Mesendoderm (in vitro differentiated cells): ENCODE results near the gene JAM3.

Experiments used
- DNase-seq: peaks from one replicate; pipeline ENCODE4 v3.0.0; 2013
- H2AK5ac ChIP-seq: 2 replicates; pipeline ENCODE4 v1.6.1; 2013; ENCODE audit warnings: low read length, inconsistent platforms
- H2BK120ac ChIP-seq: 2 replicates; pipeline ENCODE4 v1.6.1; 2013; ENCODE audit warnings: low read depth, mild to moderate bottlenecking, low read length, moderate library complexity, mixed read lengths
- H2BK15ac ChIP-seq: replicated peaks from 2 replicates; pipeline ENCODE4 v1.6.1; 2013; ENCODE audit warnings: low read depth, mild to moderate bottlenecking, moderate library complexity
- H2BK5ac ChIP-seq: 2 replicates; pipeline ENCODE4 v1.6.1; 2013; ENCODE audit warnings: low read length, inconsistent platforms
- H3K18ac ChIP-seq: 2 replicates; pipeline ENCODE4 v1.6.1; 2013; ENCODE audit warnings: mild to moderate bottlenecking, low read length, mixed read lengths
- H3K23ac ChIP-seq: one replicate; pipeline ENCODE4 v1.6.1; 2013; ENCODE audit warnings: low read length
- H3K27ac ChIP-seq: 2 replicates; pipeline ENCODE4 v1.5.1; 2013; ENCODE audit warnings: low read depth, mild to moderate bottlenecking, inconsistent platforms, low read length, moderate library complexity
- H3K27me3 ChIP-seq: 2 replicates; pipeline ENCODE4 v1.6.1; 2013; ENCODE audit warnings: low read length, control low read depth, mild to moderate bottlenecking, inconsistent platforms; ENCODE audit not compliant: insufficient read depth, poor library complexity
- H3K36me3 ChIP-seq: 2 replicates; pipeline ENCODE4 v1.6.1; 2013; ENCODE audit warnings: low read length, inconsistent platforms; ENCODE audit not compliant: control insufficient read depth, insufficient read depth
- H3K4ac ChIP-seq: one replicate; pipeline ENCODE4 v1.6.1; 2013; ENCODE audit warnings: low read depth, mild to moderate bottlenecking, low read length, moderate library complexity
- H3K4me1 ChIP-seq: 2 replicates; pipeline ENCODE4 v1.6.1; 2013; ENCODE audit warnings: low read depth, low read length, inconsistent platforms; ENCODE audit not compliant: control insufficient read depth
- H3K4me2 ChIP-seq: 2 replicates; pipeline ENCODE4 v1.6.1; 2013; ENCODE audit warnings: low read length
- H3K4me3 ChIP-seq: 2 replicates; pipeline ENCODE4 v1.5.1; 2013; ENCODE audit warnings: mild to moderate bottlenecking, low read length
- H3K56ac ChIP-seq: one replicate; pipeline ENCODE4 v1.6.1; 2013; ENCODE audit warnings: low read length
- H3K79me1 ChIP-seq: 2 replicates; pipeline ENCODE4 v1.6.1; 2013; ENCODE audit warnings: low read length, inconsistent platforms
- H3K79me2 ChIP-seq: 2 replicates; pipeline ENCODE4 v1.6.1; 2013; ENCODE audit warnings: mild to moderate bottlenecking, low read length; ENCODE audit not compliant: control insufficient read depth, insufficient read depth
- H3K9ac ChIP-seq: 2 replicates; pipeline ENCODE4 v1.6.1; 2013; ENCODE audit warnings: low read length, inconsistent platforms
- H4K5ac ChIP-seq: one replicate; pipeline ENCODE4 v1.6.1; 2013; ENCODE audit warnings: low read length
- H4K8ac ChIP-seq: one replicate; pipeline ENCODE4 v1.6.1; 2013; ENCODE audit warnings: low read depth, mild to moderate bottlenecking, control low read depth, low read length, moderate library complexity
- WGBS: extraction: QIAGEN DNeasy Blood & Tissue Kit; methylation state at CpG from one replicate; pipeline ENCODE4 v1.1.7; 2013; ENCODE audit warnings: low lambda C conversion rate, missing lambda C conversion rate; ENCODE audit not compliant: insufficient coverage; ENCODE audit errors: extremely low coverage; 5-methylcytosine and 5-hydroxymethylcytosine counted together

JAM3 gene

GRCh38 chr11:134069426-134070341 lies 812 bp downstream of the JAM3 start:
- peak; percentile 64 for DNase-seq
- peak overlapping the region; percentile 74 for H3K4me2 ChIP-seq
- no peak overlapping the region for H2BK120ac ChIP-seq
- no peaks in the 10 kb centered on the region for H3K4me1 ChIP-seq
- no CpG with 5 or more reads among the region's 41 CpGs for WGBS
- H3K4ac ChIP-seq: no peak overlapping the region
- no peak overlapping the region for H2BK15ac ChIP-seq
- no peak overlapping the region for H2AK5ac ChIP-seq
- peak overlapping the region; percentile 96 for H3K4me3 ChIP-seq
- no peak overlapping the region for H3K23ac ChIP-seq
- no peaks in the 10 kb centered on the region for H3K36me3 ChIP-seq
- no peak overlapping the region for H3K27ac ChIP-seq
- no peak overlapping the region for H2BK5ac ChIP-seq
- peak overlapping the region; percentile 16 for H3K18ac ChIP-seq
- no peaks in the 10 kb centered on the region for H3K27me3 ChIP-seq
- no peak overlapping the region for H4K8ac ChIP-seq
- peaks cover 2% of the 10 kb centered on the region for H3K79me1 ChIP-seq
- H3K79me2 ChIP-seq: peaks cover 1% of the 10 kb centered on the region
- H3K9ac ChIP-seq: peak overlapping the region; percentile 90
- H3K56ac ChIP-seq: peak overlapping the region; percentile 98
- no peak overlapping the region for H4K5ac ChIP-seq

GRCh38 chr11:134070342-134070845 lies 1.5 kb downstream of the JAM3 start:
- Histone ChIP-seq H3K4me3 (no peak overlapping the region), H3K27ac (no peak overlapping the region), H3K27me3 (no peaks in the 10 kb centered on the region), H2BK5ac (no peak overlapping the region), H3K18ac (no peak overlapping the region), H3K56ac (no peak overlapping the region), H3K23ac (no peak overlapping the region), H4K5ac (no peak overlapping the region), H2BK15ac (no peak overlapping the region), H3K4me2 (no peak overlapping the region), H3K79me1 (peaks cover 5% of the 10 kb centered on the region), H3K4ac (no peak overlapping the region), H3K9ac (no peak overlapping the region), H3K36me3 (no peaks in the 10 kb centered on the region), H3K79me2 (peaks cover 1% of the 10 kb centered on the region), H3K4me1 (no peaks in the 10 kb centered on the region), H2AK5ac (no peak overlapping the region), H2BK120ac (no peak overlapping the region), H4K8ac (no peak overlapping the region)
- no CpG with 5 or more reads among the region's 6 CpGs for WGBS
- DNase-seq: no peak

GRCh38 chr11:134071306-134071705 lies 2.4 kb downstream of the JAM3 start:
- no peak overlapping the region for H4K5ac ChIP-seq
- H3K4me1 ChIP-seq: no peaks in the 10 kb centered on the region
- H3K4me3 ChIP-seq: no peak overlapping the region
- no peak overlapping the region for H2BK5ac ChIP-seq
- no peak overlapping the region for H4K8ac ChIP-seq
- no peak overlapping the region for H2BK120ac ChIP-seq
- H2BK15ac ChIP-seq: no peak overlapping the region
- WGBS: no CpG with 5 or more reads among the region's 3 CpGs
- no peak overlapping the region for H3K27ac ChIP-seq
- H3K56ac ChIP-seq: no peak overlapping the region
- no peak overlapping the region for H3K4me2 ChIP-seq
- H3K79me2 ChIP-seq: peaks cover 1% of the 10 kb centered on the region
- no peaks in the 10 kb centered on the region for H3K36me3 ChIP-seq
- peaks cover 5% of the 10 kb centered on the region for H3K79me1 ChIP-seq
- no peak overlapping the region for H3K9ac ChIP-seq
- no peak overlapping the region for H3K4ac ChIP-seq
- no peak for DNase-seq
- H3K18ac ChIP-seq: no peak overlapping the region
- no peak overlapping the region for H3K23ac ChIP-seq
- no peak overlapping the region for H2AK5ac ChIP-seq
- H3K27me3 ChIP-seq: no peaks in the 10 kb centered on the region

DNA sequence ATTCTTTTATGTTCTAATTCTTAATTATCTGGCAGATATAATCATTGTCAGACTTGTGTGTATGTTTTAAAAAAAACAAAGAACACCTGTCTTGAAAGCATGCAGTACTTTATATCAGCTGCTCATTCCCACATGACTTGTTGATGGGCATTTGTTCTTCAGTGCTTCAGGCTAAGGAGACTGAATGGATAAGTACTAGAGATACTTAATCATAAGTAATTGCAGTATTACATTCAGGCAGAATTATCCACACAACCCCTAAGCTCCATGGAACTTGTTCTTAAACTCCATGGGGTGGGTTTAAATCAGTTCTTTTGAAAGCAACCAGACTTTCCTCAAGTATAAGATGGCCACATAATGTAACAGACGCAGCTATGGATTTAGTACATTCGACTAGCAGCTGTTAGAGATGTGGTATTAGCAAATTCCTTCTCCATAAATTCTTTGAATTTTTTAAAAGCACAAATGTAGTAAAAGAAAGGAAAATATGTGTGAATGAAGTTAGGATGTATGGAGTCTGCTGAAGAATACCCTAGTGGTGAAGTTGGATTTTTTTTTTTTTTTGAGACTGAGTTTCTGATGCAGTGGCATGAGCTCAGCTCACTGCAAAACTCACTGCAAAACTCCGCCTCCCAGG lies 3.0 kb downstream of the JAM3 start:
- no peaks in the 10 kb centered on the region for H3K4me1 ChIP-seq

GRCh38 chr11:134072844-134073243 lies 4.0 kb downstream of the JAM3 start:
- Histone ChIP-seq H4K8ac (no peak overlapping the region), H3K27me3 (no peaks in the 10 kb centered on the region), H3K4me2 (no peak overlapping the region), H2BK5ac (no peak overlapping the region), H3K4me1 (no peaks in the 10 kb centered on the region), H3K23ac (no peak overlapping the region), H2BK120ac (no peak overlapping the region), H2AK5ac (no peak overlapping the region), H3K27ac (no peak overlapping the region), H3K56ac (no peak overlapping the region), H3K4ac (no peak overlapping the region), H3K36me3 (no peaks in the 10 kb centered on the region), H3K79me2 (peaks cover 1% of the 10 kb centered on the region), H3K18ac (no peak overlapping the region), H3K9ac (no peak overlapping the region), H3K4me3 (no peak overlapping the region), H2BK15ac (no peak overlapping the region), H3K79me1 (peaks cover 5% of the 10 kb centered on the region), H4K5ac (no peak overlapping the region)
- no CpG with 5 or more reads among the region's 4 CpGs for WGBS
- DNase-seq: no peak

More for the DNA sequence above, 3.0 kb downstream of the JAM3 start:
- Histone ChIP-seq H3K27me3 (no peaks in the 10 kb centered on the region), H3K23ac (no peak overlapping the region), H3K4me2 (no peak overlapping the region), H3K36me3 (no peaks in the 10 kb centered on the region), H3K56ac (no peak overlapping the region), H2AK5ac (no peak overlapping the region), H2BK15ac (no peak overlapping the region), H3K27ac (no peak overlapping the region), H3K4ac (no peak overlapping the region), H3K79me2 (peaks cover 1% of the 10 kb centered on the region), H4K8ac (no peak overlapping the region), H2BK5ac (no peak overlapping the region), H3K18ac (no peak overlapping the region), H3K4me3 (no peak overlapping the region), H2BK120ac (no peak overlapping the region), H3K79me1 (peaks cover 5% of the 10 kb centered on the region), H3K9ac (no peak overlapping the region), H4K5ac (no peak overlapping the region)
- DNase-seq: no peak
- WGBS: no CpG with 5 or more reads among the region's 3 CpGs
